ENCODE measurements around the gene AFDN.
A peak's percentile ranks its signal among the peaks of the same experiment; 100 is the strongest.

AFDN gene

GRCh38 chr6:167795321-167795811 lies 31.3 kb upstream of the AFDN start:
- Histone ChIP-seq H3K36me3 (0 out of 2 replicates have a peak, but pooled peaks cover 7% of the 10 kb centered on the region), H3K4me2 (peak overlapping the region; percentile 97), H3K4me3 (peak overlapping the region; percentile 68), H3K27ac (peak overlapping the region; percentile 76), H3K9ac (peak overlapping the region; percentile 66), H3K4me1 (peaks cover 77% of the 10 kb centered on the region), H3K27me3 (no peaks in the 10 kb centered on the region), H3K9me3 (peaks cover 17% of the 10 kb centered on the region), H4K20me1 (no peaks in the 10 kb centered on the region)
- TF ChIP-seq Cebpa-rat (IDR thresholded peaks at IDR 0.05), result no peak

- Histone ChIP-seq H4K20me1 (no peaks in the 10 kb centered on the region), H3K4me1 (peaks cover 77% of the 10 kb centered on the region), H3K9ac (peak overlapping the region; percentile 66), H3K4me3 (peak overlapping the region; percentile 68), H3K27me3 (no peaks in the 10 kb centered on the region), H3K27ac (peak overlapping the region; percentile 76), H3K36me3 (0 out of 2 replicates have a peak, but pooled peaks cover 7% of the 10 kb centered on the region), H3K9me3 (peaks cover 17% of the 10 kb centered on the region), H3K4me2 (peak overlapping the region; percentile 97)
- TF ChIP-seq Cebpa-rat (IDR thresholded peaks at IDR 0.05), result no peak
Observed at GRCh38 chr6:167795874-167796191, 30.9 kb upstream of the AFDN start.

- H3K27ac ChIP-seq, result peak overlapping the region; percentile 76
- no peak for TF ChIP-seq Cebpa-rat (IDR thresholded peaks at IDR 0.05)
- no peaks in the 10 kb centered on the region for H3K27me3 ChIP-seq
Observed at GRCh38 chr6:167796192-167796981, 30.3 kb upstream of the AFDN start.

GRCh38 chr6:167797011-167797471 lies 29.7 kb upstream of the AFDN start:
- H4K20me1 ChIP-seq, result no peaks in the 10 kb centered on the region
- peak overlapping the region; percentile 97 for H3K4me2 ChIP-seq
- no peak for TF ChIP-seq Cebpa-rat (IDR thresholded peaks at IDR 0.05)
- H3K9ac ChIP-seq, result peak overlapping the region; percentile 66
- H3K36me3 ChIP-seq, result 0 out of 2 replicates have a peak, but pooled peaks cover 7% of the 10 kb centered on the region
- peak overlapping the region; percentile 68 for H3K4me3 ChIP-seq
- no peaks in the 10 kb centered on the region for H3K27me3 ChIP-seq
- H3K9me3 ChIP-seq, result peaks cover 13% of the 10 kb centered on the region
- peaks cover 66% of the 10 kb centered on the region for H3K4me1 ChIP-seq
- peak overlapping the region; percentile 76 for H3K27ac ChIP-seq

More at GRCh38 chr6:167796192-167796981, 30.3 kb upstream of the AFDN start:
- H3K4me1 ChIP-seq, result peaks cover 73% of the 10 kb centered on the region
- H3K9me3 ChIP-seq, result peaks cover 17% of the 10 kb centered on the region
- peak overlapping the region; percentile 68 for H3K4me3 ChIP-seq
- peak overlapping the region; percentile 66 for H3K9ac ChIP-seq
- H4K20me1 ChIP-seq, result no peaks in the 10 kb centered on the region
- H3K4me2 ChIP-seq, result peak overlapping the region; percentile 97
- H3K36me3 ChIP-seq, result 0 out of 2 replicates have a peak, but pooled peaks cover 7% of the 10 kb centered on the region

GRCh38 chr6:167797476-167798265 lies 29.0 kb upstream of the AFDN start:
- H3K4me1 ChIP-seq, result peaks cover 63% of the 10 kb centered on the region
- no peak for TF ChIP-seq Cebpa-rat (IDR thresholded peaks at IDR 0.05)
- H3K36me3 ChIP-seq, result 0 out of 2 replicates have a peak, but pooled peaks cover 7% of the 10 kb centered on the region
- no peaks in the 10 kb centered on the region for H3K27me3 ChIP-seq
- peak overlapping the region; percentile 97 for H3K4me2 ChIP-seq
- H3K9ac ChIP-seq, result peak overlapping the region; percentile 66; the same call in 1 of the 2 replicates
- H3K9me3 ChIP-seq, result peaks cover 8% of the 10 kb centered on the region
- H4K20me1 ChIP-seq, result no peaks in the 10 kb centered on the region
- peak overlapping the region; percentile 68 for H3K4me3 ChIP-seq
- H3K27ac ChIP-seq, result 0 out of 2 replicates have a peak overlapping the region, but pooled peaks have one; percentile 76

- no peak for TF ChIP-seq Cebpa-rat (IDR thresholded peaks at IDR 0.05)
Observed at GRCh38 chr6:167798453-167798852, 28.3 kb upstream of the AFDN start.

GRCh38 chr6:167799033-167799821 lies 27.5 kb upstream of the AFDN start:
- H3K4me1 ChIP-seq, result peaks cover 56% of the 10 kb centered on the region
- H3K36me3 ChIP-seq, result no peaks in the 10 kb centered on the region
- no peak for TF ChIP-seq Cebpa-rat (IDR thresholded peaks at IDR 0.05)
- no peak overlapping the region for H3K27ac ChIP-seq
- no peak overlapping the region for H3K4me3 ChIP-seq
- peak overlapping the region; percentile 41 for H3K4me2 ChIP-seq
- no peaks in the 10 kb centered on the region for H3K27me3 ChIP-seq
- H3K9me3 ChIP-seq, result no peaks in the 10 kb centered on the region
- no peaks in the 10 kb centered on the region for H4K20me1 ChIP-seq
- H3K9ac ChIP-seq, result no peak overlapping the region

More at GRCh38 chr6:167798453-167798852, 28.3 kb upstream of the AFDN start:
- no peak overlapping the region for H3K4me3 ChIP-seq
- H3K4me1 ChIP-seq, result peaks cover 57% of the 10 kb centered on the region
- no peaks in the 10 kb centered on the region for H3K27me3 ChIP-seq
- H3K9me3 ChIP-seq, result no peaks in the 10 kb centered on the region; the same call in 1 of the 2 replicates
- H3K27ac ChIP-seq, result no peak overlapping the region
- peak overlapping the region; percentile 97 for H3K4me2 ChIP-seq
- H4K20me1 ChIP-seq, result no peaks in the 10 kb centered on the region
- H3K36me3 ChIP-seq, result 0 out of 2 replicates have a peak, but pooled peaks cover under 1% of the 10 kb centered on the region
- no peak overlapping the region for H3K9ac ChIP-seq

GRCh38 chr6:167800549-167800948 lies 26.2 kb upstream of the AFDN start:
- no peaks in the 10 kb centered on the region for H3K36me3 ChIP-seq
- H3K27ac ChIP-seq, result no peak overlapping the region
- no peaks in the 10 kb centered on the region for H3K27me3 ChIP-seq
- H4K20me1 ChIP-seq, result no peaks in the 10 kb centered on the region
- TF ChIP-seq Cebpa-rat (IDR thresholded peaks at IDR 0.05), result no peak
- no peak overlapping the region for H3K9ac ChIP-seq
- H3K9me3 ChIP-seq, result no peaks in the 10 kb centered on the region
- H3K4me1 ChIP-seq, result peaks cover 43% of the 10 kb centered on the region
- H3K4me3 ChIP-seq, result no peak overlapping the region
- H3K4me2 ChIP-seq, result no peak overlapping the region

GRCh38 chr6:167801263-167801662 lies 25.4 kb upstream of the AFDN start:
- peaks cover 40% of the 10 kb centered on the region for H3K4me1 ChIP-seq
- no peaks in the 10 kb centered on the region for H3K9me3 ChIP-seq
- H3K27ac ChIP-seq, result no peak overlapping the region
- no peaks in the 10 kb centered on the region for H4K20me1 ChIP-seq
- H3K4me3 ChIP-seq, result no peak overlapping the region
- no peaks in the 10 kb centered on the region for H3K36me3 ChIP-seq
- H3K4me2 ChIP-seq, result no peak overlapping the region
- no peak for TF ChIP-seq Cebpa-rat (IDR thresholded peaks at IDR 0.05)
- H3K27me3 ChIP-seq, result no peaks in the 10 kb centered on the region
- H3K9ac ChIP-seq, result no peak overlapping the region
